D341Med (cell line): ENCODE data around the gene TACSTD2.
"Not testable (repeated sequence)": the region's sequence is repeated elsewhere in the genome, so short reads cannot be mapped to it uniquely, and the experiment has no call there.

Experiments
- DNase-seq: peaks from one replicate; pipeline ENCODE4 v3.0.0; 2012; ENCODE audit warnings: low spot score

The TACSTD2 gene

GRCh38 chr1:58587667-58588066 lies 10.6 kb upstream of the TACSTD2 start:
- no peak for DNase-seq

GRCh38 chr1:58586271-58586670 lies 9.2 kb upstream of the TACSTD2 start:
- DNase-seq: no peak

GRCh38 chr1:58585581-58586151 lies 8.6 kb upstream of the TACSTD2 start:
- no peak for DNase-seq

- no peak for DNase-seq
Measured at GRCh38 chr1:58585166-58585565, 8.1 kb upstream of the TACSTD2 start.

- DNase-seq: no peak
Measured at GRCh38 chr1:58584082-58584895, 7.2 kb upstream of the TACSTD2 start.

GRCh38 chr1:58583496-58583895 lies 6.4 kb upstream of the TACSTD2 start:
- DNase-seq: no peak

DNA sequence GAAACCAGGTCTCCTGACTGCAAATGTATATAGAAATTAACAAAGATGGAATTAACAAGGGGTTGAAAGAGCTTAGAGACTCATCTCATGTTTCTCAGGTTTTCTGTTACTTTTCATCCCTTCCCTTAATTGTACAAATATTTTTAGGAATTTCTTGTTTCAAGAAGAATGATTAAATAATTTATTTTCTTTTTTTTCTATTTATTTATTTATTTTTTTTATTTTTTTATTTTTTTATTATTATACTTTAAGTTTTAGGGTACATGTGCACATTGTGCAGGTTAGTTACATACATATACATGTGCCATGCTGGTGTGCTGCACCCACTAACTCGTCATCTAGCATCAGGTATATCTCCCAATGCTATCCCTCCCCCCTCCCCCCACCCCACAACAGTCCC lies 5.1 kb upstream of the TACSTD2 start:
- not testable (repeated sequence) for DNase-seq

GRCh38 chr1:58581641-58582040 lies 4.6 kb upstream of the TACSTD2 start:
- no peak for DNase-seq

DNA sequence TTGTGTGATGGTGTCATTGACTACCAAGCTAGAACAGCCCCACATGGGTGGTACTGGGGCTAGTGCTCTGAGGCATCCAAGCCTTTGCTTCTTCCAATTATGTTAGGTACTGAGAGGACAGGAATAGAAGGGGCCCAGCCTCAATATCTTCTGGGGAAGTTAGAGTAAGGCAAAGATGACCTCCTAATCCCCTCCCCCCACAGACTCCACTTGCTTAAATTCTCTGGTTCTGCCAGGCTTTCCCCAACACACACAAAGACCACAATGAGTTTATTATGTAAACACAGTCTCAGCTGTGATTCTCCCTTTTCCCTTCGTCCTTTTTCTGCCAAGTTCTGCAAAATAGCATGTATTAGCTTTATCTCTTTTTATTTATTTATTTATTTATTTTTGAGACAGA lies 3.1 kb upstream of the TACSTD2 start:
- DNase-seq: no peak

GRCh38 chr1:58577654-58578030 lies 590 bp upstream of the TACSTD2 start:
- no peak for DNase-seq

- DNase-seq: no peak
Measured at GRCh38 chr1:58576325-58576726, 726 bp downstream of the TACSTD2 start.

- no peak for DNase-seq
Measured at GRCh38 chr1:58575551-58576324, 1.3 kb downstream of the TACSTD2 start.

GRCh38 chr1:58574816-58575215 lies 2.2 kb downstream of the TACSTD2 start:
- no peak for DNase-seq

- DNase-seq: no peak
Measured at GRCh38 chr1:58573705-58574591, 3.1 kb downstream of the TACSTD2 start.

DNA sequence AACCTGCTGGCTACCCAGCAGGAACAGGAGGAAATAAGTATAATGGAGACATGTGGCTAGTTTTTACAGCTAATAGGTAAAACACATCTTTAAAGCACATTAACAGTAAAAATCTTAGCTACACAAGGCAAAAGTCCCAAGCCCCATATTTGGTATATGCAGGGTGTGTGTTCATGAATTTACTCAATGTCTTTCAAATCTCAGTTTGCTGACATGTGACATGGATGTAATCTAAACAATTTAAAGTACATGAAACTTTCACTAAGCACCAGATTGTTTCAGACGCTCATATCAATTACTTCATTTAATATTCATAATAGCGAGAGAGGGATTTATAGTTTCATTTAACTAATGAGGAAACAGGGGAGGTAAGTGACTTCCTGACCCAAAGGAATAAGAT lies 3.9 kb downstream of the TACSTD2 start:
- DNase-seq: no peak

- no peak for DNase-seq
Measured at GRCh38 chr1:58572690-58573089, 4.4 kb downstream of the TACSTD2 start.

GRCh38 chr1:58571616-58572015 lies 5.4 kb downstream of the TACSTD2 start:
- DNase-seq: no peak

- DNase-seq: no peak
Measured at GRCh38 chr1:58570817-58571216, 6.2 kb downstream of the TACSTD2 start.

DNA sequence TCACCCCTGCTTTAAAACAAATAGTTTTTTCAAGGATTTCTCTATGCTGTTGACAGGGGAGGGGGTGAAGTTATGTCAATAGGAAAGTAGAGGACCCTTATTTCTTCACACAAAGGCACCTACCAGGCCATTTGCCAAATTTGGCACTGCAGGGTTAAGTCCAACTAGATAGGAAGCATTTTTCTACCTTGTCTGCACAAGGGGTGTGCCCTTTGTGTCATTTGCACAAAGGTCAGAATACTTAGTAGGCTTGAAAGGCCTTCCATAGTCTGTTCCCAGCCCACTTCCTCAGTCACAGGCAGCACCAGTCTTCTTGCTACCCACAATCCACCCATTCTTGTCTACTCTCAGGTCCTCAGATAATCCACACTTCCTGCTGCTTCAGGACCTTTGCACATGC lies 7.0 kb downstream of the TACSTD2 start:
- DNase-seq: no peak

GRCh38 chr1:58568911-58569310 lies 8.1 kb downstream of the TACSTD2 start:
- no peak for DNase-seq

DNA sequence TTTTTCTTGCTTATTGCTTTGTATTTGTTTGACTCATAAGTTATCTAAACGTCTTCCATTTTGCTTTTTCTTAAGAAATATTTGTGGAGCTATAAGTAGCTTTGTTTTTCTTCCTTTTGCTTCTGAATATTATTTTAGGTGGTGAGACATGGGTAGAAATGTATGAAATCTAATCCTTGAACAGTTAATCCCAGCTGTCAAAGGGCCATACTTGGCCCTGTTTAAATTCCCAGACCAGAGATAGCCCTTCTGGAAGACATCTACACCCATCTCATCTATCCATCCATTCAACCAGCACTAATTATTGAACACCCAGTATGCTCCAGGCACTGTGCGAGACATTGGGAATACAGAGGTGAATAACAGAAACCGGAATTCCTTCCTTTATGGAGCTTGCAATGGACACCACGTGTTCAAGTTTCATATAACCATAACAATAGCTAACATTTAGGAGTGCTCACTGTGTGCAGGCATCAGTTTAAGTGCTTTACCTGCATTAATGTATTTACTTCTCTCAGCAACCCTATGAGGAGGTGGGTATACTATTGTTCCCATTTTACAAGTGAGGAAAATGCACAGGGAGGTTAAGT lies 8.7 kb downstream of the TACSTD2 start:
- DNase-seq: no peak

DNA sequence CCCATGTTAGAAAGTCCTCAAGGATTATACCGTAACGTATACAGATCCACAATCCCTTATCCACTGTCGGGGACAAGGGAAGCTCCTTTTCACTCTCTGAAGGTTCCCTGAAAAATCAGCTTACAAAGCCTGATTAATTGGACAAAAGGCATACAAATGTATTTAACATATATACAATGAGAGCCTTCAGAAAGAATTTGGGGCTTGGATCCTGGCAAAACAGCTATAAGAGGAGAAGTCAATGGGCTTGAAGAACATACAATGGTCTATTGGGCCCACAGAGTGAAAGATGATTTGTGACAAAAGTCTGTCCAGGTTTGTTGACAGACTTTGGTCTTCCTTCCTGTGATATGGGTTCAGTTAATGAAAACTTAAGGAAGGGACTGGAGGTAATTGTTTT lies 10.7 kb downstream of the TACSTD2 start:
- no peak for DNase-seq
